Measurements from ENCODE around the gene TOM1L2. TPM values are rescaled to one million over a fixed set of nuclear protein-coding genes. Genes with fewer than 3 reads are reported as not detected.

TOM1L2 gene
- total RNA-seq, 1 donor from 2014 or later: 4.3 TPM

DNA sequence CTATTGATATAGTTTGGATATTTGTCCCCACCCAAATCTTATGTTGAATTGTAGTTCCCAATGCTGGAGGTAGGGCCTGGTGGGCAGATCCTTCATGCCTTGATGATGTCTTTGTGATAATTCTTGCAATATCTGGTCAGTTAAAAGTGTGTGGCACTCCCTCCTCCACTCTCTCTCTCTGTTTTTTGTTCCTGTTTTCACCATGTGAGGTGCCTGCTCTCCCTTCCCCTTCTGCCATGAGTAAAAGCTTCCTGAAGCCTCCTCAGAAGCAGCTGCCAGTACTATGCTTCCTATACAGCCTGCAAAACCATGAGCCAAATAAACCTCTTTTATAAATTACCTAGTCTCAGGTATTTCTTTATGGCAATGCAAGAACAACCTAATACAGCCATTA, 47.3 kb downstream of the TOM1L2 start:
- H3K36me3 ChIP-seq: no peaks in the 10 kb centered on the region
- Mint-ChIP-seq H3K27ac (no peak overlapping the region), H3K4me1 (peaks cover 51% of the 10 kb centered on the region), H3K9me3 (no peaks in the 10 kb centered on the region), H3K36me3 (no peaks in the 10 kb centered on the region), H3K4me3 (no peak overlapping the region), H3K27me3 (ENCODE audit: insufficient read depth, low read depth) (peaks cover 3% of the 10 kb centered on the region)
- TF ChIP-seq EZH2 (IDR thresholded peaks at IDR 0.05): no peak
- TF ChIP-seq EZH2phosphoT487 (IDR thresholded peaks at IDR 0.05): no peak
- TF ChIP-seq, protein P1, sequence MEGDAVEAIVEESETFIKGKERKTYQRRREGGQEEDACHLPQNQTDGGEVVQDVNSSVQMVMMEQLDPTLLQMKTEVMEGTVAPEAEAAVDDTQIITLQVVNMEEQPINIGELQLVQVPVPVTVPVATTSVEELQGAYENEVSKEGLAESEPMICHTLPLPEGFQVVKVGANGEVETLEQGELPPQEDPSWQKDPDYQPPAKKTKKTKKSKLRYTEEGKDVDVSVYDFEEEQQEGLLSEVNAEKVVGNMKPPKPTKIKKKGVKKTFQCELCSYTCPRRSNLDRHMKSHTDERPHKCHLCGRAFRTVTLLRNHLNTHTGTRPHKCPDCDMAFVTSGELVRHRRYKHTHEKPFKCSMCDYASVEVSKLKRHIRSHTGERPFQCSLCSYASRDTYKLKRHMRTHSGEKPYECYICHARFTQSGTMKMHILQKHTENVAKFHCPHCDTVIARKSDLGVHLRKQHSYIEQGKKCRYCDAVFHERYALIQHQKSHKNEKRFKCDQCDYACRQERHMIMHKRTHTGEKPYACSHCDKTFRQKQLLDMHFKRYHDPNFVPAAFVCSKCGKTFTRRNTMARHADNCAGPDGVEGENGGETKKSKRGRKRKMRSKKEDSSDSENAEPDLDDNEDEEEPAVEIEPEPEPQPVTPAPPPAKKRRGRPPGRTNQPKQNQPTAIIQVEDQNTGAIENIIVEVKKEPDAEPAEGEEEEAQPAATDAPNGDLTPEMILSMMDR (IDR thresholded peaks at IDR 0.05): no peak
- no peaks in the 10 kb centered on the region for H3K79me2 ChIP-seq (ENCODE audit: low read depth)
- H4K20me1 ChIP-seq (ENCODE audit: low read depth): no peaks in the 10 kb centered on the region
- H3F3A ChIP-seq (ENCODE audit: low read depth): peaks cover 46% of the 10 kb centered on the region
- no peak overlapping the region for H3K27ac ChIP-seq
- no peak overlapping the region for H3K9ac ChIP-seq
- no peak overlapping the region for H3K4me3 ChIP-seq
- no peak overlapping the region for H3K4me2 ChIP-seq
- no peaks in the 10 kb centered on the region for H3K9me3 ChIP-seq (ENCODE audit: low read depth)
- H3K27me3 ChIP-seq: no peaks in the 10 kb centered on the region
- no peak for DNase-seq (ENCODE audit: low spot score)
- peaks cover 39% of the 10 kb centered on the region for H3K4me1 ChIP-seq
- no peak overlapping the region for H2AFZ ChIP-seq (replicated peaks)

- H3K27me3 Mint-ChIP-seq (ENCODE audit: insufficient read depth, low read depth): peaks cover 3% of the 10 kb centered on the region
- Histone ChIP-seq H3K4me1 (peaks cover 44% of the 10 kb centered on the region), H3K4me2 (no peak overlapping the region), H3K27ac (no peak overlapping the region), H3K27me3 (no peaks in the 10 kb centered on the region), H3K9ac (no peak overlapping the region), H3K4me3 (no peak overlapping the region), H3K36me3 (no peaks in the 10 kb centered on the region), H3K9me3 (ENCODE audit: low read depth) (no peaks in the 10 kb centered on the region), H2AFZ (replicated peaks) (no peak overlapping the region), H4K20me1 (ENCODE audit: low read depth) (no peaks in the 10 kb centered on the region), H3F3A (ENCODE audit: low read depth) (peaks cover 47% of the 10 kb centered on the region), H3K79me2 (ENCODE audit: low read depth) (no peaks in the 10 kb centered on the region)
- no peak overlapping the region for H3K27ac Mint-ChIP-seq
- peaks cover 48% of the 10 kb centered on the region for H3K4me1 Mint-ChIP-seq
- no peak overlapping the region for H3K4me3 Mint-ChIP-seq
- no peaks in the 10 kb centered on the region for H3K36me3 Mint-ChIP-seq
- no peaks in the 10 kb centered on the region for H3K9me3 Mint-ChIP-seq
- no peak for DNase-seq (ENCODE audit: low spot score)
- TF ChIP-seq EZH2phosphoT487 (IDR thresholded peaks at IDR 0.05) (no peak), EZH2 (IDR thresholded peaks at IDR 0.05) (no peak)
- TF ChIP-seq, protein P1 (IDR thresholded peaks at IDR 0.05): no peak
These were observed 47.9 kb downstream of the TOM1L2 start for GRCh38 chr17:17924131-17924856.

GRCh38 chr17:17922070-17922614, 50.1 kb downstream of the TOM1L2 start:
- peak overlapping the region; percentile 54 for H3K4me2 ChIP-seq
- H3K9me3 ChIP-seq (ENCODE audit: low read depth): no peaks in the 10 kb centered on the region
- no peak overlapping the region for H3K9ac ChIP-seq
- no peaks in the 10 kb centered on the region for H4K20me1 ChIP-seq (ENCODE audit: low read depth)
- H3K27ac ChIP-seq: peak overlapping the region; percentile 87
- H3K27me3 Mint-ChIP-seq (ENCODE audit: insufficient read depth, low read depth): peaks cover 3% of the 10 kb centered on the region
- peaks cover 39% of the 10 kb centered on the region for H3F3A ChIP-seq (ENCODE audit: low read depth)
- no peak overlapping the region for H2AFZ ChIP-seq (replicated peaks)
- no peaks in the 10 kb centered on the region for H3K79me2 ChIP-seq (ENCODE audit: low read depth)
- H3K27ac Mint-ChIP-seq: peak overlapping the region; percentile 79
- no peaks in the 10 kb centered on the region for H3K9me3 Mint-ChIP-seq
- no peaks in the 10 kb centered on the region for H3K27me3 ChIP-seq
- H3K36me3 Mint-ChIP-seq: no peaks in the 10 kb centered on the region
- H3K36me3 ChIP-seq: no peaks in the 10 kb centered on the region
- no peak for DNase-seq (ENCODE audit: low spot score)
- TF ChIP-seq EZH2phosphoT487 (IDR thresholded peaks at IDR 0.05) (no peak), EZH2 (IDR thresholded peaks at IDR 0.05) (no peak)
- TF ChIP-seq, protein P1 (IDR thresholded peaks at IDR 0.05): no peak
- peaks cover 33% of the 10 kb centered on the region for H3K4me1 Mint-ChIP-seq
- peak overlapping the region; percentile 16 for H3K4me3 Mint-ChIP-seq
- peaks cover 28% of the 10 kb centered on the region for H3K4me1 ChIP-seq
- H3K4me3 ChIP-seq: no peak overlapping the region
